MCF 10A (cell line): ENCODE measurements around the gene NT5C3B. TPM values are rescaled to one million over a fixed set of nuclear protein-coding genes. Genes with fewer than 3 reads are reported as not detected.

Source experiments
- BruUV-seq: library from RNA; stranded (reverse); fragments of 400-500 nt; replicated peaks from 2 replicates; lab custom pipeline; 2021; lab: Mats Ljungman, UMichigan
- CTCF ChIA-PET: fragments of 300-600 bp; sonication (Branson Sonifier 250); formaldehyde crosslinking; extraction: SDS; loops from one replicate; lab custom pipeline; 2021; ENCODE audit warnings: antibody characterized with exemption, inconsistent platforms; lab: Yijun Ruan, JAX
- POLR2A ChIA-PET: fragments of 300-600, 350-650 bp; sonication (Branson Sonifier 250); formaldehyde crosslinking; extraction: SDS; loops from one replicate; lab custom pipeline; 2020; ENCODE audit warnings: antibody characterized with exemption, inconsistent platforms; lab: Yijun Ruan, JAX
- DNase-seq: peaks from one replicate; pipeline ENCODE4 v3.0.0-alpha.2; 2018; ENCODE audit not compliant: unreplicated experiment
- H3K27ac Mint-ChIP-seq: one replicate; pipeline ENCODE4 v1.8.0; 2022; ENCODE audit warnings: mild to moderate bottlenecking, low read depth, mixed read lengths; ENCODE audit not compliant: unreplicated experiment
- H3K27me3 Mint-ChIP-seq: one replicate; pipeline ENCODE4 v1.8.0; 2022; ENCODE audit warnings: mixed read lengths; ENCODE audit not compliant: insufficient read depth, unreplicated experiment
- H3K36me3 Mint-ChIP-seq: one replicate; pipeline ENCODE4 v1.8.0; 2022; ENCODE audit warnings: mild to moderate bottlenecking, moderate library complexity, mixed read lengths; ENCODE audit not compliant: insufficient read depth, unreplicated experiment
- H3K4me1 Mint-ChIP-seq: one replicate; pipeline ENCODE4 v1.8.0; 2022; ENCODE audit warnings: mixed read lengths; ENCODE audit not compliant: insufficient read depth, unreplicated experiment
- H3K4me3 Mint-ChIP-seq: one replicate; pipeline ENCODE4 v1.8.0; 2022; ENCODE audit warnings: mild to moderate bottlenecking, moderate library complexity, mixed read lengths; ENCODE audit not compliant: unreplicated experiment
- H3K9me3 Mint-ChIP-seq: one replicate; pipeline ENCODE4 v1.8.0; 2022; ENCODE audit warnings: mixed read lengths; ENCODE audit not compliant: unreplicated experiment
- intact Hi-C: fragments of 100-400 bp; cut with micrococcal nuclease; formaldehyde crosslinking; loops from 2 replicates; pipeline ENCODE4 v1.14.1; 2022
- total RNA-seq: library from RNA; stranded (reverse); gene quantifications from 2 replicates; pipeline ENCODE4 v1.2.3, GENCODE V29; 2022
- TF ChIP-seq, protein P1 (sequence below): fragments of 200-600 bp; IDR thresholded peaks from one replicate; pipeline ENCODE4 v1.8.0; 2022; ENCODE audit warnings: antibody characterized with exemption, mild to moderate bottlenecking; ENCODE audit not compliant: unreplicated experiment

NT5C3B gene
- total RNA-seq, 1 experiment from 2014 or later: 59.8 TPM

DNA sequence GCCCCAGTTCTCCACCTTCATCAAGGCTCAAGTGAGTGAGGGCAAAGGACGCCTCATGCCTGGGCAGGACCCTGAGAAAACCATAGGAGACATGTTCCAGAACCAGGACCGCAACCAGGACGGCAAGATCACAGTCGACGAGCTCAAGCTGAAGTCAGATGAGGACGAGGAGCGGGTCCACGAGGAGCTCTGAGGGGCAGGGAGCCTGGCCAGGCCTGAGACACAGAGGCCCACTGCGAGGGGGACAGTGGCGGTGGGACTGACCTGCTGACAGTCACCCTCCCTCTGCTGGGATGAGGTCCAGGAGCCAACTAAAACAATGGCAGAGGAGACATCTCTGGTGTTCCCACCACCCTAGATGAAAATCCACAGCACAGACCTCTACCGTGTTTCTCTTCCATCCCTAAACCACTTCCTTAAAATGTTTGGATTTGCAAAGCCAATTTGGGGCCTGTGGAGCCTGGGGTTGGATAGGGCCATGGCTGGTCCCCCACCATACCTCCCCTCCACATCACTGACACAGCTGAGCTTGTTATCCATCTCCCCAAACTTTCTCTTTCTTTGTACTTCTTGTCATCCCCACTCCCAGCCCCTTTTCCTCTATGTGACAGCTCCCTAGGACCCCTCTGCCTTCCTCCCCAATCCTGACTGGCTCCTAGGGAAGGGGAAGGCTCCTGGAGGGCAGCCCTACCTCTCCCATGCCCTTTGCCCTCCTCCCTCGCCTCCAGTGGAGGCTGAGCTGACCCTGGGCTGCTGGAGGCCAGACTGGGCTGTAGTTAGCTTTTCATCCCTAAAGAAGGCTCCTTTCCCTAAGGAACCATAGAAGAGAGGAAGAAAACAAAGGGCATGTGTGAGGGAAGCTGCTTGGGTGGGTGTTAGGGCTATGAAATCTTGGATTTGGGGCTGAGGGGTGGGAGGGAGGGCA, 13.6 kb downstream of the NT5C3B start:
- CTCF ChIA-PET: interaction anchor here (1.1 kb wide), 1 partner anchor 21 kb away, joined by 3 read pairs; no protein-coding TSS in a partner anchor
- Mint-ChIP-seq H3K4me1 (no peaks in the 10 kb centered on the region), H3K9me3 (no peaks in the 10 kb centered on the region), H3K36me3 (peaks cover 43% of the 10 kb centered on the region), H3K27me3 (no peaks in the 10 kb centered on the region), H3K27ac (no peak overlapping the region), H3K4me3 (no peak overlapping the region)
- POLR2A ChIA-PET: interaction anchor here (0.6 to 1.7 kb wide), 8 partner anchors 10 to 137 kb away, joined by 3 to 6 read pairs (median 3); partner anchors contain the start of genes ACLY and FKBP10
- TF ChIP-seq, protein P1, sequence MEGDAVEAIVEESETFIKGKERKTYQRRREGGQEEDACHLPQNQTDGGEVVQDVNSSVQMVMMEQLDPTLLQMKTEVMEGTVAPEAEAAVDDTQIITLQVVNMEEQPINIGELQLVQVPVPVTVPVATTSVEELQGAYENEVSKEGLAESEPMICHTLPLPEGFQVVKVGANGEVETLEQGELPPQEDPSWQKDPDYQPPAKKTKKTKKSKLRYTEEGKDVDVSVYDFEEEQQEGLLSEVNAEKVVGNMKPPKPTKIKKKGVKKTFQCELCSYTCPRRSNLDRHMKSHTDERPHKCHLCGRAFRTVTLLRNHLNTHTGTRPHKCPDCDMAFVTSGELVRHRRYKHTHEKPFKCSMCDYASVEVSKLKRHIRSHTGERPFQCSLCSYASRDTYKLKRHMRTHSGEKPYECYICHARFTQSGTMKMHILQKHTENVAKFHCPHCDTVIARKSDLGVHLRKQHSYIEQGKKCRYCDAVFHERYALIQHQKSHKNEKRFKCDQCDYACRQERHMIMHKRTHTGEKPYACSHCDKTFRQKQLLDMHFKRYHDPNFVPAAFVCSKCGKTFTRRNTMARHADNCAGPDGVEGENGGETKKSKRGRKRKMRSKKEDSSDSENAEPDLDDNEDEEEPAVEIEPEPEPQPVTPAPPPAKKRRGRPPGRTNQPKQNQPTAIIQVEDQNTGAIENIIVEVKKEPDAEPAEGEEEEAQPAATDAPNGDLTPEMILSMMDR: no peak
- BruUV-seq: TSS peak; percentile 79
- DNase-seq: no peak
- intact Hi-C loops: no loop called here

DNA sequence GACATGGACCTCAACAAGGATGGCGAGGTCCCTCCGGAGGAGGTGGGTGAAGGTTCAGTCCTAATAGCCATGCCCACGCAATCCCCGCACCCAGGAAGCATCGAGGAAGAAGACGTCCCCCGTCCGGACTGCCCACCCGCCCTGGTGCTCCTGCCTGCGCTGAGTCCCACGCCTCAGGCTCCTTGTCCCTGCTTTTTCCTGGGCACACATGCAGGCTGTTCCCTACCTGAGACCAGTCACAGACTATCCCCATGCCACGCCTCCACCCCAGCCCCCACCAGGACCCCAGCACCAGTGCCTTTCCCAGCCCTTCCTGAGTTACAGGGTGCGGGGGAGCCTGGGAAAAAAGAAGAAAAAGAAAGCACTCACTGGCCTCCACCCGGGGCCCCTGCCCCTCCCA, 14.3 kb downstream of the NT5C3B start:
- no peak overlapping the region for H3K4me3 Mint-ChIP-seq
- no peaks in the 10 kb centered on the region for H3K27me3 Mint-ChIP-seq
- ChIA-PET POLR2A (interaction anchor here (1.2 to 1.7 kb wide), 2 partner anchors 10 to 12 kb away, joined by 3 read pairs; no protein-coding TSS in a partner anchor), CTCF (no interaction called here)
- H3K9me3 Mint-ChIP-seq: no peaks in the 10 kb centered on the region
- no peaks in the 10 kb centered on the region for H3K4me1 Mint-ChIP-seq
- H3K27ac Mint-ChIP-seq: no peak overlapping the region
- intact Hi-C loops: no loop called here
- BruUV-seq: no TSS peak
- TF ChIP-seq, protein P1: no peak
- no peak for DNase-seq
- peaks cover 37% of the 10 kb centered on the region for H3K36me3 Mint-ChIP-seq

DNA sequence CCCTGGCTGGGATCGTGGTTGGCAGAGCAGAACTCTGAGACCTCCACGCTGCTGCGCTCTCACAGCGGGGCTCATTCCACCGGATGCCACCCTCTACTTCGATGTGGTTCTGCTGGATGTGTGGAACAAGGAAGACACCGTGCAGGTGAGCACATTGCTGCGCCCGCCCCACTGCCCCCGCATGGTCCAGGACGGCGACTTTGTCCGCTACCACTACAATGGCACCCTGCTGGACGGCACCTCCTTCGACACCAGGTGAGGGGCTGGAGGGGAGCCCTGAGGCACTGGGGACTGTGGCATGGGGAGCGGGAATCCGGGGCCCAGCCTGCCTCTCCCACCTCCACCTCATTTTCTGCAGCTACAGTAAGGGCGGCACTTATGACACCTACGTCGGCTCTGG, 18.0 kb downstream of the NT5C3B start:
- H3K27me3 Mint-ChIP-seq: no peaks in the 10 kb centered on the region
- BruUV-seq: no TSS peak
- H3K27ac Mint-ChIP-seq: no peak overlapping the region
- peaks cover 26% of the 10 kb centered on the region for H3K36me3 Mint-ChIP-seq
- ChIA-PET POLR2A (no interaction called here), CTCF (no interaction called here)
- TF ChIP-seq, protein P1: no peak
- intact Hi-C loops: no loop called here
- DNase-seq: no peak
- no peak overlapping the region for H3K4me3 Mint-ChIP-seq
- no peaks in the 10 kb centered on the region for H3K4me1 Mint-ChIP-seq
- no peaks in the 10 kb centered on the region for H3K9me3 Mint-ChIP-seq

DNA sequence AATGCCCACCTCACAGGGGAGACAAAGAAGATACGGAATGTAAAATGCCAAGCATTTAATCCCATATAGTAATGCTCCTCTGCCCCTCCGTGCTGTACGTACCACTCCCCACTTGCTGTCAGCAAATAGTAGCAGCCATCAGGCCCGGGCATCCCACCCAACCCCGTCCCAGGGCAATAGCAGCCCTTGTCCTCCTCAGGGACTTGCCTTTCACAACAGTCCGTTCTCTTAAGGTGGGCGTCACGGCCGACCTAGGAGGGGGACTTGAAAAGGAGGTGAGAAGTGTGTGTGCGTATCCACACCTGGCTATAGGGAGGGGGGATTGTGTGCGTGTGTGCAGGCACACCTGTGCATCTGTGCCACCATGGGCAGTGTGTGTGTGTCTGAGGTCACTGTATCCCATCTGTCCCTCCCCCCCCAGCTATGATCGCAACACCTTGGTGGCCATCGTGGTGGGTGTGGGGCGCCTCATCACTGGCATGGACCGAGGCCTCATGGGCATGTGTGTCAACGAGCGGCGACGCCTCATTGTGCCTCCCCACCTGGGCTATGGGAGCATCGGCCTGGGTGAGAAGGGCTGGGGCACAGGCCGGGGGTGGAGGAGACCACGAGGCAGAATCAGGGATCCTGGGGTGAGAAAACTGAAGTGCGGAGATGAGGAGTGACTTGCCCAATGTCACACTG, 19.3 kb downstream of the NT5C3B start:
- Mint-ChIP-seq H3K36me3 (peaks cover 26% of the 10 kb centered on the region), H3K27ac (no peak overlapping the region), H3K27me3 (no peaks in the 10 kb centered on the region), H3K9me3 (no peaks in the 10 kb centered on the region), H3K4me3 (no peak overlapping the region), H3K4me1 (peaks cover 5% of the 10 kb centered on the region)
- ChIA-PET CTCF (interaction anchor here (0.6 kb wide), 1 partner anchor 79 kb away, joined by 4 read pairs; no protein-coding TSS in a partner anchor), POLR2A (no interaction called here)
- no peak for DNase-seq
- TF ChIP-seq, protein P1: no peak
- BruUV-seq: no TSS peak
- intact Hi-C loops: no loop called here
